Cardiac muscle cell (in vitro differentiated cells and primary cell): Measurements from ENCODE around the gene USP2. TPM values are rescaled to one million over a fixed set of nuclear protein-coding genes. Genes with fewer than 3 reads are reported as not detected.

ENCODE experiments used
- DNase-seq, 2 donors: peaks; one replicate each; pipeline versions ENCODE4 v3.0.0 to v3.0.0-alpha.2; 2010 to 2017; ENCODE audit warnings: low read depth in 1 of 2, low spot score in 1 of 2
- H3K27ac ChIP-seq: fragments of 200-600 bp; sonication (generic); 2 replicates; pipeline ENCODE4 v1.5.1; 2016
- H3K27me3 ChIP-seq: fragments of 200-600 bp; sonication (generic); 2 replicates; pipeline ENCODE4 v1.6.0; 2016; ENCODE audit warnings: control low read depth
- H3K36me3 ChIP-seq: fragments of 200-600 bp; sonication (generic); 2 replicates; pipeline ENCODE4 v1.5.1; 2016; ENCODE audit warnings: control low read depth
- H3K4me1 ChIP-seq: fragments of 200-600 bp; sonication (generic); 2 replicates; pipeline ENCODE4 v1.8.1; 2017; ENCODE audit warnings: low read depth, mild to moderate bottlenecking, mixed run types
- H3K4me3 ChIP-seq: fragments of 200-600 bp; sonication (generic); 2 replicates; pipeline ENCODE4 v1.5.1; 2016; ENCODE audit warnings: mild to moderate bottlenecking
- H3K9me3 ChIP-seq: fragments of 200-600 bp; sonication (generic); 2 replicates; pipeline ENCODE4 v1.5.1; 2017; ENCODE audit warnings: low read depth, mild to moderate bottlenecking, control low read depth
- polyA plus RNA-seq: library from polyadenylated mRNA; unstranded; fragments of >200 nt; fragmentation: Nextera tagmentation; extraction: Ambion mirVana; gene quantifications from 2 replicates; pipeline ENCODE4 v1.2.1, GENCODE V29; 2016
- total RNA-seq: library from RNA; depleted of rRNA; stranded (reverse); fragments of >200 nt; gene quantifications from 2 replicates; pipeline ENCODE4 v1.2.3, GENCODE V29; 2016
- TF ChIP-seq, protein P1 (sequence below): IDR thresholded peaks from 2 replicates; pipeline ENCODE4 v1.5.1; 2012; ENCODE audit warnings: low read depth, mild to moderate bottlenecking, low read length

USP2 gene
- total and polyA plus RNA-seq, 2 experiments from 2014 or later, result 36.5 to 39.0 TPM

- DNase-seq, result peak; percentile 42 to 93
- H3K9me3 ChIP-seq, result no peaks in the 10 kb centered on the region
These were observed 40.9 kb downstream of the USP2 start, which contains the start of gene C1QTNF5 for GRCh38 chr11:119340335-119341221. C1QTNF5 (minus strand) TSS chr11:119340883; CDS start chr11:119340397, 486 bp downstream.

DNA sequence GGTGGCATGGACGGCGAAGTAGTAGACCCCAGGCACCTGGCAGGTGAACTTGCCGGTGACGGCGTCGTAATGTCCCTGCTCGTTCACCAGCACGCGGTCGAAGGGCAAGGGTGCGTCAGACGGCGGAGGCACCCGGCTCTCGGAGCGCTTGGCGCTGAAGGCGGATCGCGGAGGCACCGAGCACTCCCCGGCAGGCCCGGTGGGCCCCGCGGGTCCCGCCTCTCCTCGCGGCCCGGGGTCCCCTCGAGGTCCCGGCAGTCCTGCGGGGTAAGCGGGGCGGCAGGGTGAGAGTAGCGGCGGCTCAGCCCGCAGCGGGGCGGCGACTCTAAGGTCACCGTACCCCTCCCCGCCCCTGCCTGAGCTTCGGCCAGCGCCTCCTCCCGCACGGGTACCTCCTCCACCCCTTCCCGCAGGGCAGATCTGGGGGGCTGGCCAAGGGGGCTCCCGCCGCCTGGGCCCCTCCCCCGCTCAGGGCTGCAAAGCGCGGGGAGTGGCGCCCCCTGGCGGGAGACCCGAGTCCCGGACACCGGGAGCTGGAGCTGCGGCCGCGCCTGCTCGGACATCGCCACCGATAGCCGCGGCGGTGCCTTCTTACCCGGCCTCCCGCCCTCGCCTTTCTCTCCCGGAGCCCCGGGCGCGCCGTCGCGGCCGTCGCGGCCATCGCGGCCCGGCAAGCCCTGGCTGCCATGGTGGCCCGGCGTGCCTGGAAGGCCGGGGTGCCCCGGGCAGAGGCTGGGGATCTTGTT is 41.7 kb downstream of the USP2 start:
- TF ChIP-seq, protein P1, sequence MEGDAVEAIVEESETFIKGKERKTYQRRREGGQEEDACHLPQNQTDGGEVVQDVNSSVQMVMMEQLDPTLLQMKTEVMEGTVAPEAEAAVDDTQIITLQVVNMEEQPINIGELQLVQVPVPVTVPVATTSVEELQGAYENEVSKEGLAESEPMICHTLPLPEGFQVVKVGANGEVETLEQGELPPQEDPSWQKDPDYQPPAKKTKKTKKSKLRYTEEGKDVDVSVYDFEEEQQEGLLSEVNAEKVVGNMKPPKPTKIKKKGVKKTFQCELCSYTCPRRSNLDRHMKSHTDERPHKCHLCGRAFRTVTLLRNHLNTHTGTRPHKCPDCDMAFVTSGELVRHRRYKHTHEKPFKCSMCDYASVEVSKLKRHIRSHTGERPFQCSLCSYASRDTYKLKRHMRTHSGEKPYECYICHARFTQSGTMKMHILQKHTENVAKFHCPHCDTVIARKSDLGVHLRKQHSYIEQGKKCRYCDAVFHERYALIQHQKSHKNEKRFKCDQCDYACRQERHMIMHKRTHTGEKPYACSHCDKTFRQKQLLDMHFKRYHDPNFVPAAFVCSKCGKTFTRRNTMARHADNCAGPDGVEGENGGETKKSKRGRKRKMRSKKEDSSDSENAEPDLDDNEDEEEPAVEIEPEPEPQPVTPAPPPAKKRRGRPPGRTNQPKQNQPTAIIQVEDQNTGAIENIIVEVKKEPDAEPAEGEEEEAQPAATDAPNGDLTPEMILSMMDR, result peak; percentile 84
- Histone ChIP-seq H3K36me3 (no peaks in the 10 kb centered on the region), H3K27me3 (peaks cover 57% of the 10 kb centered on the region), H3K27ac (no peak overlapping the region), H3K9me3 (no peaks in the 10 kb centered on the region), H3K4me3 (peak overlapping the region; percentile 32), H3K4me1 (peaks cover 3% of the 10 kb centered on the region)
- DNase-seq, result peak; percentile 75 to 87

More at GRCh38 chr11:119340335-119341221, 40.9 kb downstream of the USP2 start, which contains the start of gene C1QTNF5:
- Histone ChIP-seq H3K36me3 (no peaks in the 10 kb centered on the region), H3K4me3 (peak within 1 kb of the TSS; percentile 32), H3K27ac (no peak within 1 kb of the TSS), H3K4me1 (no peaks in the 10 kb centered on the region), H3K27me3 (peaks cover 59% of the 10 kb centered on the region)
- TF ChIP-seq, protein P1, result no peak

DNA sequence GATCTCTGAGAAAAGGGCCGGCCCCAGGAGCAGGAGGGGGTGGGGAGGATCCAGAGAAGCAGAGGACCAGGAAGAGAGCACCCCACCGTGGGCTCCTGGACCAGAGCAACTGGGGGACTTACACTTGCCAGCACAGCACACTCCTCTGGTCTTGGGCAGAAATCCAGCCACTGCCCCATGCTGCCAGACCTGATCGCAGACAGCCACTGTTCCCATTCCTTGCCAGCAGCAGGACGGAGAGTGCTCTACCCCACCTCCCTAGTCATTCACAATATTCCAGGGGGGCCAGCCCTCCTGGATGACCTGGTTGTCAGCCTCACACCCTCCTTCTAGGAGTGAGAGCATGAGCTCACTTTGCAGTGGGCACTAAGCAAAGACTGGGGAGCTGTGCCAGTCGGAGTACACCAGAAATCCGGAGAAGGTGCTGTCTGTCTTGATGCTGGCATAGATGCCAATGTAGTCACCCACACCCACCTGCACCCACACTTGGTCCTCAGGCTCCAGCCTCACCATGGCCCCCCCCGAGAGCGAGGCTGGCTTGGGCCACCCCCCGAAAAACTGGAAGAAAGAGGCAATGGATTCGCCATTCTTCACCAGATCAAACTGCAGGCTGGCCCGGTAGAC is 42.4 kb downstream of the USP2 start:
- H3K27ac ChIP-seq, result no peak overlapping the region
- H3K9me3 ChIP-seq, result no peaks in the 10 kb centered on the region
- H3K27me3 ChIP-seq, result peaks cover 51% of the 10 kb centered on the region
- TF ChIP-seq, protein P1, result no peak
- no peak for DNase-seq
- H3K4me1 ChIP-seq, result peaks cover 3% of the 10 kb centered on the region
- no peak overlapping the region for H3K4me3 ChIP-seq
- no peaks in the 10 kb centered on the region for H3K36me3 ChIP-seq

- peaks cover 44% of the 10 kb centered on the region for H3K27me3 ChIP-seq
- H3K4me1 ChIP-seq, result peaks cover 6% of the 10 kb centered on the region
- H3K27ac ChIP-seq, result peak overlapping the region; percentile 41
- TF ChIP-seq, protein P1, result peak; percentile 94
- no peaks in the 10 kb centered on the region for H3K36me3 ChIP-seq
- H3K9me3 ChIP-seq, result no peaks in the 10 kb centered on the region
- no peak overlapping the region for H3K4me3 ChIP-seq
- peak; percentile 85 to 88 for DNase-seq
These were observed 43.1 kb downstream of the USP2 start for GRCh38 chr11:119338318-119338890.
